GM12873 (cell line): ENCODE measurements around the gene CCDC30.

Experiments
- CTCF ChIP-seq: IDR thresholded peaks from 2 replicates; pipeline ENCODE4 v1.5.1; 2012; ENCODE audit warnings: low read depth, mild to moderate bottlenecking, moderate library complexity, low read length, control low read depth; ENCODE audit not compliant: insufficient read depth; ENCODE audit errors: missing control alignments

CCDC30 gene

GRCh38 chr1:42450061-42450460, 13.0 kb upstream of the CCDC30 start:
- TF ChIP-seq CTCF = no peak

GRCh38 chr1:42453386-42453785, 9.7 kb upstream of the CCDC30 start:
- TF ChIP-seq CTCF = no peak

GRCh38 chr1:42454403-42454802, 8.7 kb upstream of the CCDC30 start:
- no peak for TF ChIP-seq CTCF

GRCh38 chr1:42456010-42456753, 6.9 kb upstream of the CCDC30 start, which contains the start of the genes PPCS and ZMYND12:
TSS of gene PPCS (plus strand) at chr1:42456543. CDS start at chr1:42456566, 23 bp downstream.
TSS of gene ZMYND12 (minus strand) at chr1:42456022. CDS start at chr1:42455997, 25 bp downstream.
- peak; percentile 41 for TF ChIP-seq CTCF

- TF ChIP-seq CTCF = no peak
Observed at GRCh38 chr1:42456754-42457089, 6.4 kb upstream of the CCDC30 start.

GRCh38 chr1:42461196-42461595, 1.9 kb upstream of the CCDC30 start:
- TF ChIP-seq CTCF = no peak

- TF ChIP-seq CTCF = no peak
Observed at GRCh38 chr1:42463921-42464320, 835 bp downstream of the CCDC30 start.

GRCh38 chr1:42466030-42466429, 2.9 kb downstream of the CCDC30 start:
- no peak for TF ChIP-seq CTCF
